HepG2 (cell line): ENCODE results near the gene CRB1. TPM values are rescaled to one million over a fixed set of nuclear protein-coding genes. Genes with fewer than 3 reads are reported as not detected.

Experiments
- ATAC-seq: fragments of 200-7000 bp; cut with Tn5 transposase; 3 replicates; pipeline ENCODE4 v1.9.1; 2020; ENCODE audit warnings: mild to moderate bottlenecking, moderate library complexity
- BruUV-seq: library from RNA; stranded (reverse); fragments of 400-500 nt; replicated peaks from 2 replicates; lab custom pipeline; 2021; lab: Mats Ljungman, UMichigan
- CTCF ChIA-PET: fragments of 300-600 bp; formaldehyde crosslinking; extraction: SDS; loops from one replicate; lab custom pipeline; 2021; ENCODE audit warnings: low total read pairs, inconsistent platforms, low intra/inter-chr PET ratio; lab: Yijun Ruan, JAX
- POLR2A ChIA-PET: fragments of 350-600 bp; sonication (Branson Sonifier 250); formaldehyde crosslinking; loops from one replicate; lab custom pipeline; 2020; ENCODE audit warnings: antibody characterized with exemption, inconsistent platforms; lab: Yijun Ruan, JAX
- DNase-seq: peaks from one replicate; pipeline ENCODE4 v3.0.0-alpha.2; 2015; ENCODE audit warnings: low spot score
- FAIRE-seq: peaks from 3 replicates; lab custom pipeline; 2011; peaks lifted over from hg19 to GRCh38; lab: Jason Lieb, UNC
- H2AFZ ChIP-seq: one replicate; pipeline ENCODE4 v1.6.1; 2011; ENCODE audit warnings: low read length, inconsistent platforms
- H3K27ac ChIP-seq: fragments of 300-600 bp; 3 replicates; pipeline ENCODE4 v1.8.0; 2011; ENCODE audit warnings: mixed run types, mild to moderate bottlenecking, mixed read lengths, low read length, inconsistent platforms; ENCODE audit not compliant: insufficient read depth; ENCODE audit errors: extremely low read length
- H3K27me3 ChIP-seq, 2 experiments: fragments of 200-600 bp in 1 of 2; 2 replicates in 1 of 2; 3 replicates in 1 of 2; pipeline versions ENCODE4 v1.6.0 to v1.8.0; 2011; ENCODE audit warnings: low read length in 2 of 2, mild to moderate bottlenecking in 2 of 2, moderate library complexity in 2 of 2, inconsistent platforms in 1 of 2; ENCODE audit not compliant: insufficient read depth in 2 of 2, control insufficient read depth in 1 of 2
- H3K36me3 ChIP-seq, 2 experiments: fragments of 200-600 bp in 1 of 2; replicated peaks in 1 of 2; 2 replicates in 1 of 2; 3 replicates in 1 of 2; pipeline versions ENCODE4 v1.5.1 to v1.8.0; 2011; ENCODE audit warnings: low read length in 2 of 2, inconsistent platforms in 1 of 2; ENCODE audit not compliant: insufficient read depth in 2 of 2, control insufficient read depth in 1 of 2
- H3K4me1 ChIP-seq: 2 replicates; pipeline ENCODE4 v1.5.1; 2012; ENCODE audit warnings: low read length, inconsistent platforms; ENCODE audit not compliant: insufficient read depth
- H3K4me2 ChIP-seq: 2 replicates; pipeline ENCODE4 v1.6.0; 2011; ENCODE audit warnings: low read depth, low read length, inconsistent platforms
- H3K4me3 ChIP-seq, 3 experiments: fragments of 200-600 bp in 1 of 3; sonication (generic), shearing (Covaris generic) in 1 of 3; replicated peaks in 1 of 3; 2 replicates each; pipeline ENCODE4 v1.5.1; 2011 to 2016; ENCODE audit warnings: low read length in 3 of 3, inconsistent platforms in 2 of 3, low read depth in 2 of 3, mild to moderate bottlenecking in 2 of 3, control low read depth in 1 of 3, mixed read lengths in 1 of 3; ENCODE audit not compliant: insufficient read depth in 1 of 3
- H3K79me2 ChIP-seq: one replicate; pipeline ENCODE4 v1.6.1; 2011; ENCODE audit warnings: low read length, inconsistent platforms; ENCODE audit not compliant: insufficient read depth
- H3K9ac ChIP-seq: 2 replicates; pipeline ENCODE4 v1.6.0; 2011; ENCODE audit warnings: mild to moderate bottlenecking, low read depth, low read length, inconsistent platforms; ENCODE audit not compliant: insufficient read depth
- H3K9me3 ChIP-seq: 2 replicates; pipeline ENCODE4 v1.5.1; 2012; ENCODE audit warnings: mild to moderate bottlenecking, low read length
- H4K20me1 ChIP-seq: 2 replicates; pipeline ENCODE4 v1.6.0; 2011; ENCODE audit warnings: inconsistent platforms, mild to moderate bottlenecking, low read length, moderate library complexity; ENCODE audit not compliant: insufficient read depth
- ATF7 ChIP-seq, 2 experiments: fragments of 450-650 bp in 1 of 2; sonication (generic) in 1 of 2; formaldehyde crosslinking in 1 of 2; IDR thresholded peaks; 2 replicates each; pipeline versions ENCODE4 v1.4.0 to v1.6.1; 2016 to 2020; ENCODE audit warnings: antibody characterized with exemption in 1 of 2, mild to moderate bottlenecking in 1 of 2, missing genetic modification reagents in 1 of 2
- SMC3 ChIP-seq: IDR thresholded peaks from 2 replicates; pipeline ENCODE4 v1.6.1; 2011; ENCODE audit warnings: low read length, improper control_type of control experiment
- STAG1 ChIP-seq: sonication (generic); formaldehyde crosslinking; IDR thresholded peaks from 2 replicates; pipeline ENCODE4 v1.4.0; 2020; ENCODE audit warnings: missing genetic modification reagents
- WGBS: methylation state at CpG from one replicate; pipeline ENCODE4 v1.1.6; 2017; ENCODE audit warnings: low lambda C conversion rate; 5-methylcytosine and 5-hydroxymethylcytosine counted together
- in situ Hi-C: cut with HindIII; loops from 2 replicates; pipeline ENCODE4 v1.10.0; 2017; ENCODE audit warnings: low pct_unique_long_range_greater_than_20kb; ENCODE audit not compliant: extremely low pct_ligation_motif_present
- intact Hi-C: fragments of 100-400 bp; cut with micrococcal nuclease; formaldehyde crosslinking; loops from one replicate; pipeline ENCODE4 v1.10.0; 2022; ENCODE audit not compliant: unreplicated experiment
- polyA plus RNA-seq, 8 experiments: library from polyadenylated mRNA; depleted of rRNA in 3 of 8; stranded (reverse) in 7 of 8; unstranded in 1 of 8; fragments of >200 nt; fragmentation: Illumina TruSeq in 4 of 8; extraction: Trizol in 4 of 8; gene quantifications; 2 replicates each; pipeline versions ENCODE4 v1.2.1 to v1.2.3, GENCODE V29; 2011 to 2016; ENCODE audit warnings: low read depth in 4 of 8, missing spikeins in 1 of 8, mixed read lengths in 1 of 8; ENCODE audit not compliant: insufficient read depth in 1 of 8
- small RNA-seq, 3 experiments: library from RNA; depleted of rRNA; stranded (forward); fragments of <200 nt; gene quantifications; one replicate each; pipeline ENCODE3, GENCODE V24; 2012; ENCODE audit warnings: low read depth in 2 of 3, low replicate concordance in 1 of 3; ENCODE audit not compliant: insufficient read length in 3 of 3, insufficient read depth in 2 of 3
- total RNA-seq, 5 experiments: library from RNA; depleted of rRNA; stranded (reverse); fragments of >200 nt; fragmentation: Illumina TruSeq; extraction: Trizol; gene quantifications; 2 replicates each; pipeline ENCODE4 v1.2.3, GENCODE V29; 2016; ENCODE audit warnings: low read depth in 1 of 5

Gene CRB1
- total and polyA plus RNA-seq, 2 of the 13 experiments (the other 11 are each of a cell fraction or from before 2014, with no cell fraction given) = 0.01 TPM; not detected in 1

DNA sequence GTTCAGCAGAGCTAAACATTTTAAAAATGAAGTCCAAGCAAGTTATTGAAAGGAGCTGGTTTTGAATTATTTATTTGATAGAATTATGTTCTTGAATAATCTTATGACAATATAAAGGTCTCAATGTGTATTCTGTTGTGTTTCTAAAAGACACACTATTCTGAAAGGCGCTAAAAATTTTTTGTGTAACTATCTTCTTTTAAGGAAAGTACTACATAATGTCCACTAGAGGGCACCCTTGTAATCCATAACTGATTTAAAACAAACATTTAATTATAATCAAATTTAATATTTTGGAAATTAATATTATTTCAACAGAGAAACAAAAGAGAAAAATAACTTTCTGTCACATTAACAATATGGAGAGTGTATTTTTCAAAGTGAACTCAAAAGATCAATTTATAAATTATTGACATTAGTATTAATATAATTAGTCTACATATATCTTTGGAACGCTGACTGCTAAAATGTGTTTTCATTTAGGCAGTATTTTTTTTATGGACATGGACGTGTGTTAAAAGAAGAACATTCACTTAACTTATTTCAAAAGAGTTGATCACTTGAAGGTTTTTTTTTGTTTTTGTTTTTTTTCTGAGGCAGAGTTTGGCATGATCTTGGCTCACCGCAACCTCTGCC lies 258.8 kb downstream of the CRB1 start:
- H3K9ac ChIP-seq = no peak overlapping the region
- no peaks in the 10 kb centered on the region for H3K4me1 ChIP-seq
- no peaks in the 10 kb centered on the region for H4K20me1 ChIP-seq
- no peak overlapping the region for H3K27ac ChIP-seq
- H3K79me2 ChIP-seq = no peaks in the 10 kb centered on the region
- ChIA-PET CTCF (interaction anchor here (1.1 to 1.5 kb wide), 2 partner anchors 342 to 398 kb away, joined by 5 to 11 read pairs; no protein-coding TSS in a partner anchor), POLR2A (no interaction called here)
- DNase-seq (peak; percentile 21), FAIRE-seq (no peak), ATAC-seq (no peak)
- 66% methylated on average over 4 of the region's 4 CpGs for WGBS
- H3K36me3 ChIP-seq = no peaks in the 10 kb centered on the region
- in situ Hi-C loops (no loop called here), intact Hi-C loops (loop anchor here (1.0 to 10.0 kb wide), 5 partner anchors 90 to 938 kb away; partner anchors contain the start of genes DENND1B and NEK7)
- no peak overlapping the region for H3K4me3 ChIP-seq
- no peaks in the 10 kb centered on the region for H3K9me3 ChIP-seq
- no peak for TF ChIP-seq ATF7 (IDR thresholded peaks at IDR 0.05)
- TF ChIP-seq ATF7 (CRISPR knock-in tag; IDR thresholded peaks at IDR 0.05) = no peak
- TF ChIP-seq STAG1 (CRISPR knock-in tag) = peak; percentile 54
- peak; percentile 44; the same call in 1 of the 2 replicates for TF ChIP-seq SMC3
- BruUV-seq = no TSS peak
- H3K4me2 ChIP-seq = no peak overlapping the region
- no peaks in the 10 kb centered on the region for H3K27me3 ChIP-seq
- H2AFZ ChIP-seq = no peak overlapping the region

Small RNA genes within 50 kb of the gene (small RNA-seq; reads per million reads assigned to genes)
- 0 reads per million in 3 experiments for gene MRPS21P3

Other genes with a start within 250 kb of the CRB1 start
- 1.9 and 2.7 TPM in 2 replicates for gene F13B, start 201.0 kb upstream of the CRB1 start, total RNA-seq (2016; rRNA removed; fragmentation: Illumina TruSeq; extraction: Trizol)
- 0.41 and 1.1 TPM in 2 replicates for gene F13B, start 201.0 kb upstream of the CRB1 start, polyA plus RNA-seq (2011; rRNA removed)
- gene ASPM, start 121.6 kb upstream of the CRB1 start, total RNA-seq (2016; rRNA removed; fragmentation: Illumina TruSeq; extraction: Trizol) = 29.1 and 35.8 TPM in 2 replicates
- gene ASPM, start 121.6 kb upstream of the CRB1 start, polyA plus RNA-seq (2011; rRNA removed) = 4.2 and 7.7 TPM in 2 replicates
- 6.3 and 10.7 TPM in 2 replicates for gene ZBTB41, start 67.0 kb upstream of the CRB1 start, total RNA-seq (2016; rRNA removed; fragmentation: Illumina TruSeq; extraction: Trizol)
- 1.2 and 1.6 TPM in 2 replicates for gene ZBTB41, start 67.0 kb upstream of the CRB1 start, polyA plus RNA-seq (2011; rRNA removed)